Fibroblast of peridontal ligament (primary cell): ENCODE results near the gene UBASH3B.

Experiments
- DNase-seq: peaks from one replicate; pipeline ENCODE4 v3.0.0-alpha.2; 2010; ENCODE audit errors: extremely low read depth

The UBASH3B gene

DNA sequence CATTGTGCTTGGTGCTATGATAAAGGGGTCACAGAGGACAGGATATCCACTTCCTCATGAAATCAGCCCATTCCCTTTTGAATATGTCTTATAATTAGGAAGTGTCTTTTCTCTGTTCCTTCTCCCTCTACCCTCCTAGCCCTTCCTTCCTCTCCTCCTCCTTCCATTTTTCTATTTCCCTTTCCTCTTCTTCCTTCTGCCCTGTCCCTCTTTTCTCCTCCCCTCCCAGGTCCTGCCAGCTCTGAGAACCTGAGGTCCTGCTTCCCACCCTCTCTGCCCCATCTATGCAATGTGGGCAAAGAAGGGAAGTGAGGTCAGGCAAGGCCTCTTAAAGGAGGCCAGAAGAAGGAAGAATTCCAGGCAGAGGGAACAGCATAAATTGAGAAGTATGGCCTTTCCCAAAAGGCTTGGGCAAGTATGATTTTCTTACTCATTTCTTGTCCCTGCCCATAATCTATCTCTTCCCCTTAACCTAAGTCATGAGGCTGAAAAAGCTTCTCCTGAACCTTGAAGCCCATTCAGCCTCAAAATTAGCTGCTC, 7.7 kb upstream of the UBASH3B start:
- no peak for DNase-seq

DNA sequence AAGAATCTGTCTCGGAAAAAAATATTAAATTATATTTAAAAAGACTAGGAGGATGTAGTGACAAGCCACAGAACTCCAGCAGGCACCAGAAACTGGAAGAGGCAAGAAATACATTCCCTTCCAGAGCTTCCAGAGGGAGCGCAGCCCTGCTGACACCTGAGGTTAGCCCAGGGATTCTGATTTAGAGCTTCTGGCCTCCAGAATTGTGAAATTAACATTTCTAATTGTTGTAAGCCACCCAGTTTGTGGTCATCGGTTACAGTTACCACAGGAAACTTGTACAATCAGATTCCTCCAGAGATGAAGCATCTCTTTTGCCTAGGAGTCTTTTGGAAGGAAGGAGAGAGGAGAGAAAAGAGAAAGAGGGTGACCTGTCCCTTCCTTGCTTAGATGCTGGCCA, 6.4 kb upstream of the UBASH3B start:
- DNase-seq = peak; percentile 62

DNA sequence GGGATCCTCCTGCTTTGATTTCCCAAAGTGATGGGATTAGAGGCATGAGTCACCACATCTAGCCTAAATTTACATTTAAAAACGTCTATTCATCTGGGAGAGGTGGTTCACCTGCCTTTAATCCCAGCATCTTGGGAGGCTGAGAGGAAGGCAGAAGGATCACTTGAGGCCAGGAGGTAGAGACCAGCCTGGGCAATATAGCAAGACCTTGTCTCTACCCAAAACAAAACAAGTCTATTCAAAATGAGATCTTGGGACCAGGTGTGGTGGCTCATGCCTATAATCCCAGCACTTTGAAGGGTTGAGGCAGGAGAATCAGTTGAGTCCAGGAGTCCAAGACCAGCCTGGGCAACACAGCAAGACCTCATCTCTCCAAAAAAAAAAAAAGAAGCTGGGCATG, 4.9 kb upstream of the UBASH3B start:
- DNase-seq = no peak

DNA sequence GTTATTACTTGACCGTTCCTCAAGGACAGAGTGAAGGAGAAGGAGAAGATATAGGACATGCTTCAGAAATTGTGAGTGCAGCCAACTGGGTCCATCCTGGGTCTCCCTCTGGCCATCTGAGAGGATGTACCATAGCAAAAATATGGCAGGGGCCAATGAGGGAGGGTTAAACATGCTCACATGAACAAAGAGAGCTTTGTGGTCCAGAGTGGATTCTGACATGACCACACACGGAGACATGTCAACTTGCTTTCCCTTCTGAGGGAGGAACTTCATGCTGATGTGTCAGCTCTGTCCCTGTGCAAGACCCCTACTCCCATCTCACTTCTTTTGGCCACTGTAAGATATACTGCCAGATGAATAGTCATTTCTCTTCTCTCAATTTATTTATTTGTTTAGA, 3.0 kb upstream of the UBASH3B start:
- DNase-seq = no peak

DNA sequence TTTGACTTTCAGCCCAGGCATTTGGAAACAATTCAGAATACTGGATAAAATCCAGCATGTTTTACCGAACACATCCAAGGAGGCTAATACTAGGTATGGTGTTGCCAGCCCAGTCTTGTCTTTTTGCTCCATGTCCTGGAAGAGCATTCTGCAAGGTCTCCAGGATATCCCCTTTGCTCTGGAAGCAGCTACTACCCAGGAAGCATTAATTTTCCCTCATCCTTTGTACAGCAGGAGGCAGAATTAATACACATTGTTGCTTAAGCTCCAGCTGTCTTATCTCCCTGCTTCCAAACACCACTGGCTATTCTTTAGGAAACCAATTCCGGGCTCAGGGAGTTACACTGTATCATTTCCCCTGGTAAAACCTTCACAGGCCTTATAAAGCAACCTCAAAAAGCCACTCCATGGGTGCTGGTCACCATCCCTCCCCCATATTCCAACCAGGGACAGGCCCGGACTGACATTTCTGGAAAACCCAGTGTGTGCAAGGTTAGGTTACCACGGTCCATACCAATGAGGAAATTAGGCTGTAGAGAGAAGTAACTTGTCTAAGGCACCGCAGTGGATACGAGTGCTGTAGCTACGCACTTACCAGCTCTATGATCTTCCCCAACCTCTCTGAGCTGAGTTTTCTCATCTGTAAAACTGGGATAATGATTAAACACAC, 1.5 kb upstream of the UBASH3B start:
- DNase-seq = no peak

DNA sequence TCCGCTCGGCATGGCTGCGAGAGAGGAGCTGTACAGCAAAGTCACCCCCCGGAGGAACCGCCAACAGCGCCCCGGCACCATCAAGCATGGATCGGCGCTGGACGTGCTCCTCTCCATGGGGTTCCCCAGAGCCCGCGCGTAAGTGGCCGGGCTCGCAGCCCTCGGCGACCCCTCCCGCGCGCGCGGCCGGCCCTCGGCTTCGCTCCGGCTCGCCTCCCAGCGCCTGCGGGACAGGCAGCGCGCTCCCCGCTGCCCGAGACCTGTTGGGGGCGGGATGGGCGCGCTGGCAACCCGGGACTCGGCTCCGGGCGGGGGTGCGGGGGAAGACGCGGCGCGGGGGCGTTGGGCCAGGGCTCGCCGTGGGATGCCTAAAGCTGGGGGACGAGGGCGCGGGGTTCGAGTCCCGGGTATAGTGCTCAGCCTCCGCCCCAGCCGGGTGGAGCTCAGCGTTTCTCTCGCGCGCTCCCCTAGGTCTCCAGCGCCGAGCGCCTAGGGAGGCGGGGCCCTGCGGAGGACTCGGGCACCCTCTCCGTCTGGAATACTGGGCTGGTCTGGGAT, 630 bp downstream of the UBASH3B start:
- peak; percentile 41 for DNase-seq

DNA sequence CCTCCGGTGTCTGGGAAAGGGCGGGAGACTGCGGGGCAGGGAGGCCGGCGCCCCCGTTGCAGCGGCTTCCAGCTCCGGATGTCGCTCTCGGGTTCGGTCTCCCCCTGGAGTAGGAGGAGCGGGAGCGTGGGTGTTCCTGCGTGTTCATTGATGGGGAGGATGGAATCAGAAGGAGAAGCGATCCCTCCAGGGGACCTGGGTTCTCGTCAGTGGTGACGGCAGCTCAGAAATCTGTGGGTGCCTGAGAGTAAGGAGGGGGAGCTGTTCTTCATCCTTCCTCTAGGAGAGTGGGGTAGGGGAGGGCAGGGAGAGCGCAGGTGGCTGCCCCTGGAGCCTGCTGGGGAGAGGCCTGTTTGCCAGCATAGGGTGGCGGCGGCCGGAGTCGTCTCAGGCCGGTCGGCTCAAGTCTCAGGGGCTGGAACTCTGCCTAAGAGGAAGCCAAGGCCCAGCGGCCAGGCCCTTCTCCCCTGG, 1.1 kb downstream of the UBASH3B start:
- DNase-seq = no peak

DNA sequence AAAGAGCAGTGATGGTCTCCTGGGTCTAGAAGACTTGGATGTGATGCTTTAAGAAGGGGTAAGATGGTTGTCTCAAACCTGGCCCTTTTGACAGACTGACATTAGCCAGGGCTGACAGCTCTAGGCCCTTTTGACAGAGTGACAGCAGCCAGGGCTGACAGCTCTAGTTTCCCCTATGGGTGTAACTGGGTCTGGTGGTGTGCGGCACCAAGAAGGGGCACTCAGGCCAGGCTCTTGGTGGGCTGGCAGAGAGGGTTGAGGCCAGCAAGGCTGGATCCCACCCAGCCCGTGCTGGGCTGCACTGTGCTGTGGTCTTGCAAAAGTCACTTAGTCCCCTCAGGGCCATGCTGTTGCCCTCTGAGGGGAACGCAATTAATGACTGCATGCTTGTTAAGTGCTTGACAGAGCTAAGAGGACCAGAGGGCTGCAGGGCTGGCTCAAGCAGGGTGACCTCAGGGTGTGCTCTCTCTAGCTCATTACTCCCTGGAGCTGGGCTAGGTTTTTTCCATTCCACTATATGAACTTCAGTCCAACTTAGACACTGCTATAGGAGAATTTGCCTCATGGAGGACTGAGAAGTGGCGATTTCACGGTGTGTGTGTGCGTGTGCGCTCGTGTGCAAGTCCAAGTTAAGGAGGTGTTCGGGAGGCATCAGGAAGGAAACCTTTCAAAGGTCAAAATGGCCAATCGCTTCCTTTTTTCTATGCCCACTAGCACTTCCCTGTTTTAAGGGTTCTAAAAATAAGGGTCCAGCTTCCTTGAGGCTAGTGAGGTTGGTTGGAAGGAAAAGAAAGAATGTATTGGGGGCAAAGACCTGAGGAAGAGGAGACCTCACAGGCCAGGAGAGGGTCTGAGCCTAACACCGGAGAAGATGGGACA, 4.4 kb downstream of the UBASH3B start:
- DNase-seq = no peak

DNA sequence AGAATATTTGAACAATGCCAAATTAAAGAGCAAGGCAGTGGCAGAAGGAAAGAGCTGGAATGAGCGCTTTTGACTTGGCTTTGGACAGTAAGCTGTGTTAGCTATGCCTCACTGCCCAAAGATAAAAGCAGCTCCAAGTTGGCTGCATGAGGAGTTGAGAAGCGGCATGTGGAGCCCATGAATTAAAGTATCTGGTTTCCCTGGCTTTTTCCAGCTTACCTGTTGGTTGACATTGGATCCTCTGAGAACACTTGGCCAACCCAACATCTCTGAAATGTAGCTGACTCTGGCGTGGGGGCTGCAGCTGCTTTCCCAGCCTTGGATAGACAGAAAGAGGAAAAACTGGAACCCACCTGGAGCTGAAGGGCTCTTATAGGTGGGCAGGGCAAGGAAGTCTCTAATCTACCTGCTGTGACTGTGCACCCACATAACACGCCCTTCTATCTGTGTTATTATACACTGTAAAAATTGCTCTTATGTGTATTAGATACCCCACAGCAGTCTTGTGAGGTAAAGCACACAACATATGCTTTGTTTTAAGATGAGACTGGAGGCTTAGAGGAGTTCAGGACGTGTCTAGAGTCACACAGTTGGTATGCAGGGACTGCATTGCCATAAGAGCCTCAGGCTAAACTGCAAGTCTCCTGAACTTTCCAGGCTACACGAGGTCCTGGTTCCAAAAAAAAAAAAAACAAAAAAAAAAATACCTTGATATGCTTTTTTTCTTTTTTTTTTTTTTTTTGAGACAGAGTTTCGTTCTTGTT, 5.8 kb downstream of the UBASH3B start:
- peak; percentile 54 for DNase-seq

DNA sequence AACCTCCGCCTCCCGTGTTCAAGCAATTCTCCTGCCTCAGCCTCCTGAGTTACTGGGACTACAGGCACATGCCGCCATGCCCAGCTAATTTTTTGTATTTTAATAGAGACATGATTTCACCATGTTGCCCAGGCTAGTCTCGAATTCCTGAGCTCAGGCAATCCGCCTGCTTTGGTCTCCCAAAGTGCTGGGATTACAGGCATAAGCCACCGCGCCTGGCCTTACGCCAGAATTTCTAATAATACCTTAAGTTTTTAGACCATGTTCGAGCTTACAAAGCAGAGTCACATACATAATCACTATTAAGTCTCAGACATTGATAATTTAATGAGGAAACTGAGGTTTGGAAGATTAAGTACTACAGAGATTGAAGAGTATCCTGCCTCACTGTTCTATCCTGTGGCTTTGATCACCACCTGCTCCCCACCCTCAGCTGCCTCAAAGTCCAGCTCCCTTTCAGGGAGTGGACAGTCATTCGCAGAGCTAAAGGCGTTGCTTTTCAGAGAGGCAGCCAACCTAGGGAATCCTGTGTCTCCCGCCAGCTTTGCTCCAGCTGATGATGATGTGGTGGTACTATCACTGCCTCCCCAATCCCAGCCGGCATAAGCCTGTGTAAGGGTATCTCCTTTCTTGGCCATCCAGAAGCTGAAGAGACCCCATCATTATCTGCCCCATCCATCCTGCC, 7.7 kb downstream of the UBASH3B start:
- DNase-seq = no peak

DNA sequence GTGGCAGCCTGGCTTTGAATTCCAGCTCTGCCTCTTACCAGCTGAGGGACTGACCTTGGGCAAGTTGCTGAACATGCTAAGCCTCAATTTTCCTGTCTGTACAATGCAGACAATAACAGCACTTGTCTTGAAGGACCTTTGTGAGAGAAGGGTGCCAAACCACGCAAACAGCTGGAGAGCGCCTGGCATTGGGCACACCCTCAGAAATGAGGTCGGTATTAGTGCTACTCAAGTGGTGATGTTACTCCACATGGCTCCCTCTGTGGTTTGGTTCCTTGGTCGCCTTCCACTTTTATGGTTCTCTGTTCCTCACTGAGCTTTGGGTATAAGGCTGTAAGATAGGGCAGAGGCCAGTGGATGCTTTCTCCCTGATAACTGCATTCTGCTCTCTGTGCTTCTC, 8.2 kb downstream of the UBASH3B start:
- DNase-seq = peak; percentile 49

DNA sequence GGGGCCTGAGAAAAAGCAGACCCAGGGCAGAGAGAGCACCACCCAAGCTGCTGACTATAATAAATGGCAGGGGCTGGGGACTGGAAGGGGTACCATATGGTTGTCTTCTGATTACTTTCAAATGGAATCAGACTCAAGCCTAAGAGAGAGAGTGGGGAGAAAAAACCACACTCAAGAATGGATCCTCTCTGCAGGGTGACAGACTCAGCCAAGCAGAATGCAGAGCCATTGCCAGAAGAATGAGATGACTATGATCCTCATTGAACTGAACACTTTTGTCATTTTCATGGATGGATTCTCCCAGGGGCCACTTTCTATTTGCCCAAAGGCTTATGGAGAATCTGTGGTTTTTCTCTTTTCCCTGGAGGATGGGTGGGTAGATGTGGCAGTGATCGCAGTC, 8.7 kb downstream of the UBASH3B start:
- no peak for DNase-seq

DNA sequence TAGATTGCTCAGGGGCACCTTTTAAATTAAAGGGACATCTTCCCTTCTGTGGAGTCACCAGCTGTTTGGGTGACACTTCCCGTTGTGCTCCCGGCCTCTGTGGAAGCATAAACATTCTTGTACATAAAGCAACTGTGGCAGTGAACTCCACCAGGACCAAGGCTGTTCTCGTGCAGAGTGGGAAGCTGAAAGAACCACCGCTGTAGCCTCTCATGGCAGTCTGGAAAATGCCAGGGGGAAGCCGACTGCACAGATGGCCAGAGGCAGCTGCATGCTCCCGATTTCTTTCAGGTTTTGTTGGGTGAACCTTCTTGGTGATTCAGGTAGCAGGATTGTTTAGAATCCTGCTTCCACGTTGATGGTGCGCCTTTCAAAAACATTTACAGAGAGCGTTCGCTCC, 10.3 kb downstream of the UBASH3B start:
- no peak for DNase-seq

DNA sequence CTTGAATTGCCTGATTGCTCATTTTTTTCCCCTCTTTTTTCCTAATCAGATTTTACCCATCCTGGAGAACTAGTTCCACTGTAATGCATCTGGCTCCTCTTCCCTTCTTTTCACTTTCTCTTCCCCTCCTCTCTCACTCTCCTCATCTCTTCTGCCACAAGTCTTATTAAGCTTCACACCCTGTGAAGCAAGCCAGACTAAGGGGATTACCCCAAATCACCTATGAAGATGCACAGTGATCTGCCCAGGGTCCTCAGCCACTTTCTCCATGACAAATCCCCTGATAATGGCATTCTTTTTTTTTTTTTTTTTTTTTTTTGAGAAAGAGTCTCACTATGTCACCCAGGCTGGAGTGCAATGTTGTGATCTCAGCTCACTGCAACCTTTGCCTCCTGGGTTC, 11.2 kb downstream of the UBASH3B start:
- DNase-seq = no peak

DNA sequence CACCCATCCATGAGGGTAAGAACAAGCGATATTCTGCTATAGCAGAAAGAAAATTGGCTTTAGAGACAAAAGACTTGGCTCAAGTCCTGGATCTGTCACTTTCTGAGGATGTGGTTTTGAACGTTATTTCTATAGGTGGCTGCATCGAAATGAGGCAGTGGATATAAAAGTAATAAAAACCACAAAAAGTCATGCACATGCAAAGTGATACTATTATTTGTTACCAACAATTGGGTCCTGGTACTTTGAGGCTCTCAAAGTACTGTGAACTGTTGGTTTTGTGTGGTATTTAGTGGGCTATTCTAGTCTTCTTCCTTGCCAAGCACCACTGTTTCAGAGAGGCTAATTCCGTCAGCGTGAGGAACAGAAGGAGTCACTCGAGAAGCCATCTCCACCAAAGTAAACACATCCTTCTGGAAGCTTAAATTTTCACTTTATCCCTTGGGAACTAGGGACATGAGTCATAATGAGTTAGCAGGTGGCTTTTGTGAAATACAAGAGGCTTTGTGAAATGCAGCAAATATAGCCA, 13.1 kb downstream of the UBASH3B start:
- peak; percentile 85 for DNase-seq

DNA sequence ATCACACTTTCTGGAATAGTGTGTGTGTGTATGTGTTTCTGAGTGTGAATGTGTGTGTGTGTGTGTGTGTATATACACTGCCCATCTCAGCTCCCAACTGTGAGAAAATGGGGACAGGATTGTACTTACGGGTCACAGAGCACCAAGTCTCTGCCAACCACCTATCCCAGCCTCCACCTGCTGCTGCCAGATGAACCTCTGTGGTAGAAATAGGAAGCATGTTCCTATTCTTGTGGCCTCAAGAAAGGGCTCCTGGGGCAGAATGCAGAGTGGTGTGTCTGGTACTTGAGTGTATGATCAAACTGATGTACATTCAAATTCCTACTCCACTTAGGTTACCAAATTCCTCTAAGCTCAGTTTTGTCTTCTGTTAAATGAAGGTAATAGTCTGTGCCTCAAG, 14.6 kb downstream of the UBASH3B start:
- DNase-seq = no peak

DNA sequence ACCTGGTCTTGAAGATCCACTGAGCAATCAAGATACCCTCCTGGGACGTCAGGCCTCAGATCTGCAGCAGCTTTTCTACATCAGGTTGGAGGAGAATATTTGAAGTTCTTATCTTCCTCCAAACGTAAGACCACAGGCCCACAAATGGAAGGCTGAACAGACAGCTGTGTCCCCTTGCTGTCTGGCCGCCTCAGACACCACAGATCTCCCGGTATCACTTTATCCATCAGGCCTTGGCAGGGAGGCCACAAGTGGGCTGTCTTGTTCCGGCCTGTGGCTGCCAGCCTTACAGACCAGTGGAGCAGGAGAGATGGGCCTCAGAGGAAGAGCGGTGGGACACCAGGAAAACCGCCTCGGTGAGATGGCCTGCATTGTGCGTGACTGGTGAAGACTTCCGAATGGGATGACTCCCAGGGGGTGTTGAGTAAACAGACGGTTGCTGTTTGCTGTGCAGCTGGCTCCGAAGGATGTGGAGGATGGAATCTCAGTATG, 15.9 kb downstream of the UBASH3B start:
- DNase-seq = peak; percentile 50

DNA sequence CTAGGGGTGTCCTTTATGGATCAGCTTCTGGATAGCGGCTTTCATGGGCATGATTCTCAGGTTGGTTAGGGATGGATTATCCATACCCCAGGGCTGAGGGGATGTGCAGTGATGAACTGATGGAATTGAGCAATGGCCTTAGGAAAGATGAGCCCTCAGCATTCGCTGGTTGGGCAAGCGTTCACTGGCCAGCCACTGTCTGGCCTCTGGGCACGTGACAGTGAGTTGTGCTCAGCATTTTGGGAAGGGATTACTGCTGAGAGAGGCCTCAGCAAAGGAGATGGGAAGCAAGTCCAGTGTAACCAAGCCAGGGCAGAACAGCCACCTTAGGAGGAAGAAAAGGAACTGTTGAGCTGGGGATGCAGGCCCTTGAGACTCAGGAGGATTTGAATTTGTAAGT, 17.4 kb downstream of the UBASH3B start:
- no peak for DNase-seq

DNA sequence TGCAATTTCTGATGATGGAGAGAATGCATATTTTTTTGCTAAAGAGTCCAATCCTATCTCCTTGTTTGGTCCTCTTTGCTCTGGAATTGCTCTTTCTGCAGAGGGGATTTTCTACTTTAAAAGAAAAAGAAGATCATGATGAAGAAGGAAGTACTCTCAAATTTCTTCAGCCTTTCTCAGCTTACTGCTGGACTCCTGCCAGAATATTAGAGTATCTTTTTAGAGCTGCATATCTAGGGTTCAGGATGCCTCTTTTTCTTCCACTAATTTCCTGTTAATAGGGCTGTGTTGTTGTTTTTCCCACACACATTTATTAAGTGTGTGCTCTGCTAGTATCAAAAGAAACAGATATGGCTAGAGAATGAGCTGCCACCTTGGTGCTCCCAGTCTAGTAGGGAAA, 18.2 kb downstream of the UBASH3B start:
- no peak for DNase-seq

DNA sequence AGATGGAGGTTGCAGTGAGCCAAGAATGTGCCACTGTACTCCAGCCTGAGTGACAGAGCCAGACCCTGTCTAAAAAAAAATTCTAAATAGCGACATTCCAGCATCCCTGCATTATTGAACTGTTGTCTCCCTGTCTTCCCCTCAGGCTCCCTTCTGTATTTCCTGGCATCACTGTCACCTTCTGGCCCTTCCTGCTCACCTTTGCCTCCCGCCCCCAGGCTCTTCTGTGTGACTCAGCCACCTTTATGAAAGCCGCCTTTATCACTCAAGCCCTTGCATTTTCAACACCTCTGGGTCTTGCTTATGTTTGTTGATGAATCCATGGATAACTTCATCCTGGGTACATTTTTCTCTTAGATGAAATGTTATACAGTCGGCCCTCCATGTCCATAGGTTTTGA, 21.1 kb downstream of the UBASH3B start:
- no peak for DNase-seq

DNA sequence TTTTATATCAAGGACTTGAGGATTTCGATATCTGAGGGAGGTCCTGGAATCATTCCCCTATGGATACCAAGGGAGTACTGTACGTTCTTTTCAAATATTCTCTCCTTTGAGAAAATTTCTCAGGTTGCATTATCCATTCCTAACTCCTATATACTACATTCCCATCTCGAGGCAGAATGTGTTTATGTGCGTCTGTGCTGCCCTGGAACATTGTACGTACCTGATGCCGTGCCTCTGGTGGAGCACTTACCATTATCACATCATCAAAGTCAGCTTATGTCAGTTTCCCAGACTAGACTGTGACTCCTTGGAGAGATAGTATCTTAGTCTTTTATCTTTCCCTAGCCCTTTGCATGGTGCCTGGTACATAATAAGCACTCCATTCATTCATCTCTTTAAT, 21.7 kb downstream of the UBASH3B start:
- no peak for DNase-seq
